HG03039 (cell line): Measurements from ENCODE around the gene HEPN1.
"Not testable (repeated sequence)": the region's sequence is repeated elsewhere in the genome, so short reads cannot be mapped to it uniquely, and the experiment has no call there.

Experiments used
- ATAC-seq: cut with Tn5 transposase; IDR thresholded peaks from one replicate; pipeline ENCODE4 v1.9.1; 2021; ENCODE audit warnings: mild to moderate bottlenecking, moderate library complexity; ENCODE audit not compliant: unreplicated experiment

Gene HEPN1

DNA sequence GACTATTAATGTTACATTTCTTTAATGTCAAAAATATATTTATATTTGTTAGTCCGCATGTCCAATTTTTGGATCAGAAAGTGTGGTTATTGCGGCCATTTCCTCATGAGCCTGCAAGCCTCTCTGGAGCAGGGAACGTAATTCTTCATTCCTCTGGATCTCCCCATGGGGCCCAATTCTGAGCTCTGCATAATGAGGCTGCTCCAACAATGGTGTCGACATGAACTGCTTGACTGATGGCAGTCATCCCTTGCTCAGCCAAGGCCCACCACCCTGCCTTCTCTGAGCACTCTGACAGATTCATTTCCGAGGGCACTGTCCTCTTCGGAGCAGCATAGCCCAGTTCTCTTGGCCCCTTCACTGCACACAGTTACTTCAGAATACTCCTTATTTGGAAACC is 19.9 kb downstream of the HEPN1 start:
- no peak for ATAC-seq

GRCh38 chr11:124941703-124942102 is 22.7 kb downstream of the HEPN1 start:
- no peak for ATAC-seq

DNA sequence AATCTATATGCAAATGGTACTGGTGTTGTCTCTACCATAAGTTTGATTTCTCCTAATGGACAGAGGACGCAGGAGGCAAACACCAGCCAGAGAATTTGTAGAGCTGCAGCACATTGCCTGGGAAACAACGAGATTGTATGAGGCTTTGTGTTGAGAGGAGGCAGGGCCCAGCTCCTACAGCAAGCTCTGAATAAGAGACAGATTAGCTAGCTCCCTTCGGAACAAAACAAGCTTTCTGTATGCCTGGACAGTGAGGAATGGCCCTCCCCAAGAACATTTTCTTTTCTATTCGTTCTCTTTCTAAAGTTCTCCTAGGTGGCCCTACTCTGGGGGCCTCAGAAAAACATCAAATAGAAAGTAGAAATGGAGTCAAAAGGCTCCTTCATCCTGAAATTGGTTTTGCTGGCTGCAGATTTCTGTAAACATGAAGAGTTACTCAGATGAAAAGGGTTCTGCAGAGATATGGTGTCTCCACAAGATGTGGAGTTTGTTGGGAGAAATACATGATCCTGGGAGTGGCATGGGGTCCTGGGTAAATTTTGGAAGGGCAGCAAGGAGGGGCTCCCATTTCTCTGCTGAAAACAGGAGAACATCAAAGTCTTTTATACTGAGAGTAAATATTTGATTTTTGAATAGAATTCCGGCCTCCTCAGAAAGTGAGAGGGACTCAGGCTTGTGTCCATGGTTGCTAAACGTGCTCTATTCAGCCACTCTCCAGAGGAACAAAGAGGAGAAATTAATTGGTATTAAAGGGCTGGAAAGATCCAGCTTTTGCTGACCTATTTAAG is 23.6 kb downstream of the HEPN1 start:
- ATAC-seq = no peak

- ATAC-seq = no peak
These were observed 24.2 kb downstream of the HEPN1 start for GRCh38 chr11:124943254-124943616.

GRCh38 chr11:124943741-124944140 is 24.7 kb downstream of the HEPN1 start:
- no peak for ATAC-seq

GRCh38 chr11:124944565-124944964 is 25.5 kb downstream of the HEPN1 start:
- no peak for ATAC-seq

DNA sequence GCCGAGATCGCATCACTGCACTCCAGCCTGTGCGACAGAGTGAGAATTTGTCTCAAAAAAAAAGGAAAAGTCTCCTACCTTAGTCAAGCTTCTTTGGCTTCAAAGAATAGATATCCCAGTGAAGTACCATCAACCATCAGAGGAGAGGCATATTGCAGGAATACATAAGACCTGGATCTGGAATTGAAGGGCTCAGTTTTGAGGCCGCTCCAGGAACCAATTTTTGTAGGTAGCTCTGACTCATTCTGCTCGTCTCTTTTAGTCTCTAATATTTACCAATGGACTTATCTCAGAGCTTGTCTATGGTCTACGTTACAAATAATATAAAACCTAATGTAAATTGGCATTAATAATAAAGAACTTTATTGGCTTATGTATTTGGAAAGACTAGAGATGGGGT is 26.8 kb downstream of the HEPN1 start:
- no peak for ATAC-seq

- ATAC-seq = no peak
These were observed 27.7 kb downstream of the HEPN1 start for GRCh38 chr11:124946735-124947141.

DNA sequence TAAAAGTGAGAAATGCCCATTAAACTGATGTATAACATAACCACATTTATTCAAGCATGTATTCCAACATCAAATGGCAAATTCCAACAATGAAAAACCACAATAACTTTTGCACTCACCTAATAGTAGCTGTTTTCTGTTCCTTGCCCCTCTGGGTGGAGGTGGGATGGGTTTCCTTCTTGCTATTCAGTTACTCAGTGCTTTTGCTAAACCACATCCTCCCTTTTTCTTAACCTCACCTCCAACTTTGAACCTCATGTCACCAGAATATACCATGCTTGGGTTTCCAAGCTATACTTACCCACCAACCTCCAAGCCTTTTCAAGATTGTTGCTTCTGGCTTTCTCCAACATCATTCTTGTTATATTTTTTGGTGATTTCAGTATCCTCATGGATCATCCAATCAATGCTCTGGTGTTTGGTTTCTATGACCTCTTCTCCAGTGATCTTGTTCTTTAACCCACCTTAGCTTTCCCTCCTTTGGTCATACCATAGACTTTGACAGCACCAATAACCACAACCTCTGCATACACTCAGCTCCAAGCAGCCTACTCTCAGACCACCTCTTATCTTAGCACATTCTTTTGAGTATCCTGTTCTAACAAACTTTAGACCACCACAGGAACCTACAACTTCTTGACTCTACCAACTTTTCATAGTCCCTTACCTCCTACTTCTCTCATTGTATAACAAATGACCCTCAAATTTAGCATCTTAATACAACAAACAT is 31.7 kb downstream of the HEPN1 start:
- ATAC-seq = no peak

- no peak for ATAC-seq
These were observed 32.3 kb downstream of the HEPN1 start for GRCh38 chr11:124951341-124951740.

DNA sequence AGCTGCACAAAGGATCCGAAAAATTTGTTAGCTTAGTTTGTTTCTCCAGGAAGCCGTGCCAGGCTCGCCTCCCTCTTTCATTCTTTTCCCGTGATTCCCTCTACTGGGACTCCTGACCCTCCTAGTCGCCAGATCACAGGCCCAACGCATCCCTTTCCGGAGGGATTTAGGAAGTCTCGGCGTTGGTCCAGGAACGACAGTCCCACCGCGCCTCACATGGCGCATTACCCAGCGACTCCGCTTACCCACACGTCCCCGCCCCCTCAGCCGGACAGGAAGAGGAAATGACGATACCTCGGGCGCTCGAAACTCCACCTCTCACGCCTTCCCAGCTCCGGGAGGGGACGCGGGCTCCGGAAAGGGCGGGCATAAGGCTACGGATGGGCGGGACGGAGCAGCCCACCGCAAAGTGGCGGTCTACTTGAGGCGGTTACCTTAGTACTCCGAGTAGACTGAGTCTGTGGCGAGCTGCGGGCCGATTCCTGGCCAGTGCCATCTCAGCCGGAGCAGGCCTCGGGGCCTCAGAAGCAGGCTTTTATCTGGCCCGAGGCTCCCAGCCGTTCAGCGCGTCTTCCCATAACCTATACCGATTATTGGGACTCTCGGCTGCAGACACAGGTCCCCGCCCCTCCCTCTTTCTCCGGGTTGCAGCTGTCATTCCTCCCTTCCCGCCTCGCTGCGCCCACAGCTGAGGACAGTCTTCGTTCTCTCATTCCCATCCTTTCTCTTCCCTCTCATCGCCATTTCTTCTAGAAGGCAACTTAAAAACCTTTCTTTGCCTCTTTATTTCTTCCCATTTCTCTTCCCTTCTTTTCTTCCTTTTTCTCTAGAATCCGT is 34.9 kb downstream of the HEPN1 start, which contains the start of gene CCDC15:
Gene CCDC15, plus strand, starts transcription at position 450 of the 837 bp plus-strand sequence. CDS start 531 bp downstream, outside the sequence.
- ATAC-seq = peak; percentile 99

GRCh38 chr11:124954590-124954955 is 35.5 kb downstream of the HEPN1 start:
- ATAC-seq = no peak

DNA sequence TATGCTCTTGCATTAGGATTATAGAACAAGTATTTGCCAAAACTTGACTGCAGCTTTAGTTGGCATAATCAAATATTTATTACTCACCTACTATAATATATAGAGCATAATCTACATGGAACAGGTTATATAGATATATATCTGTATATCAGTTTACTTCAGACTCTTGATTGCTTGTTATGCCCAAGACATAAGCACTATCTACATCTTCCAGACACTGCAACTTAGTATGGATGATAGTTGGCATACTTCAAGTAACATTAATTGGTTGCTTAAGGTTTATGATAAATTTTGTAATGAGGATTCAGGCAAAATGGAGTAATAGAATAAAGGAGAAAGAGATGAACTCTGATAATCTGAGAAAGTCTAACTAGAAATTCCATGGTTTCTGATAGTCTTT is 36.0 kb downstream of the HEPN1 start:
- no peak for ATAC-seq

DNA sequence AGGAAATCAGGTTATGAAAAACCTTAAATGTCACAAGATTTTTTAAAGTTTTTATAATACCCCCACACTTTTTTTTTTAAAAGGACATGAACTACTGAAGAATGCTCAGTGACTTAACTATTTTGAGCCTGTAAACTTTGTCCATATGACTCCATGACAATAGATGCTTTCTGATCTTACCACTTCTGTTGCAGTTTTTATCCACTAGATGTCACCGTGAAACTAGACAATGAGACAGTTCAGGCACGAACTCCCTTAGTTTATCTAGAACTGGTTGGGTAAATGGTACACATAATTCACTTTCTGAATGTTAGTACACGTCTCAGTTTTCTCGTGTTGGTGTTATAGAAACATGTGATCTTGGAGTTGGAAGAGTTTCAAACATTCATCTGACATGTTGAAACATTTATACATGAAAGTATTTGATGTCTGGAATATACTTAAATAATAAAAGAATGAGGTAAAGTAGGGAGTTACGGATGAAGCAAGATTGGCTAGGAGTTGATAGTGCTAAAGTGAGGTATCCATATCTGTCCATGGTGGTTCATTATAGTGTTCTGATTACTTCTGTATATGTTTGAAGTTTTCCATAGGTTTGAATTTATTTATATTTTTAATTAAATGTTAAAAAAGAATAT is 43.0 kb downstream of the HEPN1 start:
- ATAC-seq = no peak

- not testable (repeated sequence) for ATAC-seq
These were observed 49.1 kb downstream of the HEPN1 start for GRCh38 chr11:124968197-124968596.
